ENCODE measurements around the gene WNT7A. TPM values are rescaled to one million over a fixed set of nuclear protein-coding genes. Genes with fewer than 3 reads are reported as not detected.
A peak's percentile ranks its signal among the peaks of the same experiment; 100 is the strongest.

Gene WNT7A
- total and polyA plus RNA-seq, 4 donors = 1.7 to 4.8 (median 2.0) TPM

DNA sequence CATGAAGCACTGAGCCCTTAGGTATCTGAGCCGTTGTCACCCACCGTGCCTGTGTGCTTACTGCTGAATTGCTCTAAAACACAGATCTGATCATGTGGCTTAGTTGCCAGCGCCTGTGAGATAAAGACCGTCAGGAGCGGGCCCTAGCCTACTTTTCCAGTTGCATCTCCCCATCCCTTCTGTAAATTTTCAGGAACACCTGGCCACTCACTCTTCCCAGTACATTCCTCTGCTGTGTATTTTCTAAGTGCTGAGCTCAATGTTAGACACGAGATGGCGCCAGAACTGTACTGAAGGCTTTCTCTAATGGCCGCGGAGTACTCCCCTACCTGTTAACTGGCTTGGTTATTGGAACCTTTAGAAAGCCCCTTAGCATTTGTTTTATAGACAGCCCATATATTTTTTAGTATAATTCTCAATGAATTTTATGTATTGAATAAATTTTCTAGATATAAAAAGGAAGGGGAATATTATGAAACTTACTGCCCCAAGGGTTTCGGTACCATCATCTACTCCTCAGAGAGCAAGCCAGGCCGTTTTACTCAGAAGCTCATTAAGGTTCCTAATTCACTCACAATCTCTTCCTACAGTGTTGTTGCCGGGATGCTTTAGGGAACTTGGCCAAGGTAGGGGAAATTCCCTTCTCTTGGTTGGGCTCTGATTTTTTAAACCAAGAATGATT, 16.7 kb upstream of the WNT7A start:
- DNase-seq = peak; percentile 71 to 84 (median 80)
- 20 to 24% methylated on average over 12 of the region's 12 CpGs for WGBS, 2 donors
- peak; percentile 69 for TF ChIP-seq CTCF (IDR thresholded peaks at IDR 0.05; ENCODE audit: control extremely low read depth, extremely low read depth)
- Histone ChIP-seq H3K27ac (ENCODE audit: low read depth in 1 of 2, low read length in 1 of 2) (peak overlapping the region in 1 of 2 donors; percentile 56), H3K27me3 (ENCODE audit: control insufficient read depth in 3 of 3, insufficient read depth in 3 of 3, low read length in 2 of 3) (peaks cover 0 to 11% (median 4%) of the 10 kb centered on the region in 3 donors), H3K9ac (ENCODE audit: insufficient read depth in 1 of 2, low read length in 2 of 2) (peak overlapping the region in 1 of 2 donors; percentile 87), H3K4me1 (ENCODE audit: control insufficient read depth in 5 of 5, insufficient read depth in 5 of 5, low read length in 5 of 5) (peaks cover 0 to 20% (median 5%) of the 10 kb centered on the region in 5 donors), H3K9me3 (ENCODE audit: control insufficient read depth in 4 of 4, insufficient read depth in 3 of 4, low read length in 3 of 4) (peaks cover 0 to 6% (median 4%) of the 10 kb centered on the region in 4 donors), H3K36me3 (ENCODE audit: control insufficient read depth in 4 of 4, insufficient read depth in 4 of 4, low read length in 4 of 4) (no peaks in the 10 kb centered on the region), H3K4me3 (no peak overlapping the region)
- ATAC-seq (ENCODE audit: insufficient read depth, low FRiP score) = peak; percentile 56

DNA sequence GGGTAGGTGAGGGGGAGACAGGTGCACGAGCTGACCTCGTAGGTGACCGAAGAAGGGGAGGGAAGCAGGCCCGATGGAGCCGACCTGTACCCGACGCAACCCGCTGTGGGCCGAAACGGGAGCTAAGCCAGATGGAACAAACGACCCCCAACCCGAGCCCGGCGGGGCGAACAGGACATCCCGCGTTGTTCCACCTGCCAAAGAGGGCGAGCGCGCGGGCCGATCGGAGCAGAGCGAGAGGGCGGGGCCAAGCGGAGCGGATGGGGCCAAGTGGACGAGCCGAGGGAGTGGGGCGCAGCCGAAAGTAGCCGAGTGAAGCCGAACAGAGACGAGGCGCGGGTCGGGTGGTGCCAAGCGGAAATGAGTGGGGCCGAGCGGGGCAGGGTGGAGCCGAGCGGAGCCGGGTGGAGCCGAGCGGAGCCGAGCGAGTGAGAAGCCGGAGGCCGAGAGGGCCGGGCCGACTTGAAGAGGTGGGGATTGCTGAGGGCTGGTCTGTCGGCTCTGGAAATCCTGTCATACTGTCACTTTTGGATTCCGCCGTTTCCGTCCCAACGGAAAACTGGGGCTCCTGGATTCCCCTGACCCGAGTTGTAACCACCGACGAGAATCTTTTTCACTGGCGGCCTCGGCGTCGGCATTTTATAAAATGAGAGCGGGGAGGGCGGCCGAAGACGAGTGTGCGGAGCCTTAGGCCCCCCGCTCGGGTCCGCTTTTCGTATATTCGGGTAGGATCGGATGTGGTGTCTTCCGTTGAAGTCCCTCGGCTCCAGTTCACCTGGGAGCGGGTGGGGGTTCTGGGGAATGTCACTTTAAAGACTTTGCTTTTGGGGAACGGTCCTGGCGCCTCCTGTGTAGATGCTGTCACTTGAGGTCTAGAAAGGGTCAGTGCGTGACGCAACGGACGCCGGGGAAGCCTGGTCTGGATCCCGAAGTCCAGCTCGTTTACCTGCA, 15.6 kb upstream of the WNT7A start:
- no peak for TF ChIP-seq CTCF (IDR thresholded peaks at IDR 0.05; ENCODE audit: control extremely low read depth, extremely low read depth)
- 1% methylated on average over 86 of the region's 86 CpGs for WGBS, 2 donors
- H3K9me3 ChIP-seq (ENCODE audit: control insufficient read depth in 4 of 4, insufficient read depth in 3 of 4, low read length in 3 of 4) = peaks cover 0 to 6% (median 2%) of the 10 kb centered on the region in 4 donors
- H3K36me3 ChIP-seq (ENCODE audit: control insufficient read depth in 4 of 4, insufficient read depth in 4 of 4, low read length in 4 of 4) = no peaks in the 10 kb centered on the region
- peaks cover 0 to 11% (median 4%) of the 10 kb centered on the region in 3 donors for H3K27me3 ChIP-seq (ENCODE audit: control insufficient read depth in 3 of 3, insufficient read depth in 3 of 3, low read length in 2 of 3)
- H3K9ac ChIP-seq (ENCODE audit: insufficient read depth in 1 of 2, low read length in 2 of 2) = peak overlapping the region; percentile 86 to 87
- DNase-seq = peak; percentile 94 to 96 (median 95)
- peak overlapping the region; percentile 30 to 68 for H3K27ac ChIP-seq (ENCODE audit: low read depth in 1 of 2, low read length in 1 of 2)
- peak; percentile 99 for ATAC-seq (ENCODE audit: insufficient read depth, low FRiP score)
- peaks cover 0 to 20% (median 5%) of the 10 kb centered on the region in 5 donors for H3K4me1 ChIP-seq (ENCODE audit: control insufficient read depth in 5 of 5, insufficient read depth in 5 of 5, low read length in 5 of 5)
- H3K4me3 ChIP-seq = peak overlapping the region; percentile 39

- H3K36me3 ChIP-seq (ENCODE audit: control insufficient read depth in 4 of 4, insufficient read depth in 4 of 4, low read length in 4 of 4) = no peaks in the 10 kb centered on the region
- no peak for DNase-seq
- TF ChIP-seq CTCF (IDR thresholded peaks at IDR 0.05; ENCODE audit: control extremely low read depth, extremely low read depth) = no peak
- no peak overlapping the region for H3K4me3 ChIP-seq
- peaks cover 0 to 4% (median 0%) of the 10 kb centered on the region in 4 donors for H3K9me3 ChIP-seq (ENCODE audit: control insufficient read depth in 4 of 4, insufficient read depth in 3 of 4, low read length in 3 of 4)
- peaks cover 0 to 20% (median 5%) of the 10 kb centered on the region in 5 donors for H3K4me1 ChIP-seq (ENCODE audit: control insufficient read depth in 5 of 5, insufficient read depth in 5 of 5, low read length in 5 of 5)
- H3K9ac ChIP-seq (ENCODE audit: insufficient read depth in 1 of 2, low read length in 2 of 2) = peak overlapping the region; percentile 17 to 25
- peaks cover 0 to 12% (median 4%) of the 10 kb centered on the region in 3 donors for H3K27me3 ChIP-seq (ENCODE audit: control insufficient read depth in 3 of 3, insufficient read depth in 3 of 3, low read length in 2 of 3)
- ATAC-seq (ENCODE audit: insufficient read depth, low FRiP score) = no peak
- WGBS, 2 donors = 56 to 61% methylated on average over 20 of the region's 20 CpGs
- no peak overlapping the region for H3K27ac ChIP-seq (ENCODE audit: low read depth in 1 of 2, low read length in 1 of 2)
Observed at GRCh38 chr3:13894807-13895154, 14.9 kb upstream of the WNT7A start.
